ENCODE measurements around the gene CCDC57.

The CCDC57 gene

DNA sequence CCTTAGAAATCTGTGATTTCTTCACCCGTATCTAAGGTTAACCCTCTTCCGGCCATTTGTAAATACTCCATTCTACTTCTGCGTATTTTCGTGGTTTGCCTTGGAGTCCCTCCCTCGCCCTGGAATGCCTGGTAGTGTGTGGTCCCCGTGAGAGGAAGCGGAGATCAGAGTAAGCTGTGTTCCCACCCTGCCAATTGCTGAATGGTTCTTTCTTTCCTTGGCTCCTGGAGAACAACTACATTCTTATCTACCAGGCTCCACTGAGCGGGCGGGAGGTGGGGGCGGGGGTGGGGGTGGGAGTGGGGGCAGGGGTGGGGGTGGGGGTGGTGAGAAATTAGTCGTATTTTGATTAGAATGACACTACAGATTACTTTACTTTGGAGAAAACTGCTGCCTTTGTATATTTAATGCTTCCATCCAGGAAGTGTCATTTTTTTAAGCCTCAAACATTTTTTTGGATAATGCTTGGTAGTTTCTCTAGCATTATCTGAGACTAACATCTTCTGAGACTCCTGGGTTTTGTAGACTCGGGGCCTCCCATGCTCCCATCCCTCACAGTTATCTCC, 93.7 kb downstream of the CCDC57 start:
- no peak overlapping the region for H3K4me3 ChIP-seq (replicated peaks in 1 of 2; ENCODE audit: low read depth in 2 of 2, low read length in 2 of 2)
- TF ChIP-seq, protein P1, sequence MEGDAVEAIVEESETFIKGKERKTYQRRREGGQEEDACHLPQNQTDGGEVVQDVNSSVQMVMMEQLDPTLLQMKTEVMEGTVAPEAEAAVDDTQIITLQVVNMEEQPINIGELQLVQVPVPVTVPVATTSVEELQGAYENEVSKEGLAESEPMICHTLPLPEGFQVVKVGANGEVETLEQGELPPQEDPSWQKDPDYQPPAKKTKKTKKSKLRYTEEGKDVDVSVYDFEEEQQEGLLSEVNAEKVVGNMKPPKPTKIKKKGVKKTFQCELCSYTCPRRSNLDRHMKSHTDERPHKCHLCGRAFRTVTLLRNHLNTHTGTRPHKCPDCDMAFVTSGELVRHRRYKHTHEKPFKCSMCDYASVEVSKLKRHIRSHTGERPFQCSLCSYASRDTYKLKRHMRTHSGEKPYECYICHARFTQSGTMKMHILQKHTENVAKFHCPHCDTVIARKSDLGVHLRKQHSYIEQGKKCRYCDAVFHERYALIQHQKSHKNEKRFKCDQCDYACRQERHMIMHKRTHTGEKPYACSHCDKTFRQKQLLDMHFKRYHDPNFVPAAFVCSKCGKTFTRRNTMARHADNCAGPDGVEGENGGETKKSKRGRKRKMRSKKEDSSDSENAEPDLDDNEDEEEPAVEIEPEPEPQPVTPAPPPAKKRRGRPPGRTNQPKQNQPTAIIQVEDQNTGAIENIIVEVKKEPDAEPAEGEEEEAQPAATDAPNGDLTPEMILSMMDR (IDR thresholded peaks at IDR 0.05; ENCODE audit: low read depth, low read length), result no peak
- peak in 1 of 2 donors; percentile 77 for DNase-seq (ENCODE audit: low read depth in 2 of 2)

DNA sequence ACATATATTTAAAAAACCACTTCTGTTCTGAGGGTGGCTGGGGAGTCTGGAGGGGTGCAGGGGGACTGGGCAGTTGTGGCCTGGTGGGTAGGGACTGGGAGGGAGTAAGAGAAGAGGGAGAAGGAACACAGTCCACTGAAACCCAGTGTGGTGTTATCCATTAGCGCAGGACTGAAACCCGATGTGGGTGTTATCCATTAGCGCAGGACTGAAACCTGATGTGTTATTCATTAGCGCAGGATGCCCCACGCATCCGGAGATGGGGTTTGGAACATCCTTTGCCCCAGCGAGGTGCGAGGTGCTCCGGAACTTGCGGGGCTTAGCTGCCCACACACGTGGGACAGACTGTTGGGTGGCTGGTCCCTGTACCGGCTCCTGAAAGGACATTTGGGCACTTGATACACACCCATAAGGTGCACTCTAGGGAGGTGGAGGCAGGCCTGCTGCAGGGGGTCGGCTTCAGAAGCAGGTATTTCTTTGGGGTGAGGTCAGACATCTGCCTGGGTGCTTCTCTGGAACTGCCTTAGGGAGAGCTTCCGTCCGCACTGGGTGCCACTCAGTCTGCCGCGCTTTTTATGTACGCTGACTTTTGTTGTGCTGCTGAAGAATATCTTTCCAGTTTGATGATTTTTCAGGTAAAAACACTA, 94.4 kb downstream of the CCDC57 start:
- TF ChIP-seq, protein P1 (IDR thresholded peaks at IDR 0.05; ENCODE audit: low read depth, low read length), result no peak
- no peak for DNase-seq (ENCODE audit: low read depth in 2 of 2)
- no peak overlapping the region for H3K4me3 ChIP-seq (replicated peaks in 1 of 2; ENCODE audit: low read depth in 2 of 2, low read length in 2 of 2)

DNA sequence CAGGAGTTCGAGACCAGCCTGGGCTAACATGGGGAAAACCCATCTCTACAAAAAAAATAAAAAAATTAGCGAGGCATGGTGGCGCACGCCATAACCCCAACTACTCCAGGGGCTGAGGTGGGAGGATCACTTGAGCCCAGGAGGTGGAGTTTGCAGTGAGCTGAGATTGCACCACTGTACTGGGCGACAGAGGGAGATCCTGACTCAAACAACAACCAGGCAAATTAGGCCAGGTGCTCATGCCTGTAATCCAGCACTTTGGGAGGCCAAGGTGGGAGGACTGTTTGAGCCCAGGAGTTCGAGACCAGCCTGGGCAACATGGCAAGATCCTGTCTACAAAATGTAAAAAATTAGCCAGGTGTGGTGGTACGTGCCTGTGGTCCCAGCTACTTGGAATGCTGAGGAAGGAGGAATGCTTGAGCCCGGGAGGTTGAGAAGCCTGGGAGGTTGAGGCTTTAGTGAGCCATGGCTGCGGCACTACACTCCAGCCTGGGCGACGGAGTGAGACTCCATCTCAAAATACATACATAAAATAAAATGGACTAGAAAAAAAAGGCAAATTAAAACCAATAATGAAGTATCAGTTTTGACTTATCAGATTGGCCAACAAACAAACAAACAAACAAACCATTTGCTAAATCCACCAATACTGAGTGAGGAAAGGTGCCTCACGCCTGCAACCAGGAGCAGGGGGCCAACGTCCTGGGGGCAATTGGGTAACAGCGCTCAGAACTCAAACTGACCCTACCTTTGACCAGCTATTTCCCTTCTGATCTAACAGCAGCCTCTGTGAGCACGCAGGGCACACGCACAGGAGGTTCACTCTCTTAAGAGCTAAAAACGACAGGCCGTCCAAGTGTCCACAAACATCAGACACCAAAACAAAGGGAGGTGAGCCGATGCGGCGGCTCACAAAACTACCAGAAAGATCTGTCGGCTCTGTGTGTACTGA, 95.2 kb downstream of the CCDC57 start:
- DNase-seq (ENCODE audit: low read depth in 2 of 2), result no peak
- TF ChIP-seq, protein P1 (IDR thresholded peaks at IDR 0.05; ENCODE audit: low read depth, low read length), result no peak
- no peak overlapping the region for H3K4me3 ChIP-seq (replicated peaks in 1 of 2; ENCODE audit: low read depth in 2 of 2, low read length in 2 of 2)

DNA sequence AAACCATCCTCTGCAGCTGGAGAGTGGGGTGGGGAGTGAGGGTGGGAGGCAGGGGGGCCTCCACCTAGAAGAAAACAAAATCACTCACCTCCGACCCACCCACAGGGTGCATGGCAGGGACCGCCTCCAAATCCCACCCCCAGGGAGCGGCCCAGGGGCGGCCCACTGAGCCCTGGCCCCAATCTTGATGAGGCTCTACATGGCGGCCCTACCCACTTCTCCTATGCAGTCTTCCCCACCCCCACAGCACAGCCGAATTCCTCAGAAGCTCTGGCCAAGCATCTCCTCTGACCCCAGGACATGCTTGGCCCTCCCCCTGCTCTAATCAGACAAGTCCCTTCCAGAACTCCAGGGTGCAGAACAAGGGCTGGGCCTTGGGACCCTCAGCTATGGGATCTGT, 96.4 kb downstream of the CCDC57 start:
- TF ChIP-seq, protein P1 (IDR thresholded peaks at IDR 0.05; ENCODE audit: low read depth, low read length), result no peak
- no peak for DNase-seq (ENCODE audit: low read depth in 2 of 2)
- H3K4me3 ChIP-seq (replicated peaks in 1 of 2; ENCODE audit: low read depth in 2 of 2, low read length in 2 of 2), result no peak overlapping the region

DNA sequence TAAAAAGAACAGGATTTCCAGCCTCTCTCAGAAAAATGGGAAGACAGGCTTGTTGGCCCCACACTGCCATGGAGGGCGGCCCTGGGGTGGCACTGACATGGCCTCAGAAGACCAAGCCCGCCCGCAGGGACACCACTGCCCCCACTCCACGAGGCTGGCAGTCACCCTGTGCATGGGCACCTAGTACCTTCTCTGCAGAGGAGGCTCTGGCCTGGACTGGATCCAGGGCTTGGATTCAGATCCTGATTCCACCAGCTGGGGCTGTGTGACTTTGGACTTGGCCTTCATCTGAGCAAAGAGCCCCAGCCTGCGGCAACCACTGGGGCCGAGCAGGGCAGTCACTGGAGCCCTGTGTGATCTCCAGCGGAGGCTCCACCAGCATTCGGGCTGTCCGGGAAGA, 97.8 kb downstream of the CCDC57 start:
- DNase-seq (ENCODE audit: low read depth in 2 of 2), result no peak
- no peak overlapping the region for H3K4me3 ChIP-seq (replicated peaks in 1 of 2; ENCODE audit: low read depth in 2 of 2, low read length in 2 of 2)
- TF ChIP-seq, protein P1 (IDR thresholded peaks at IDR 0.05; ENCODE audit: low read depth, low read length), result no peak

DNA sequence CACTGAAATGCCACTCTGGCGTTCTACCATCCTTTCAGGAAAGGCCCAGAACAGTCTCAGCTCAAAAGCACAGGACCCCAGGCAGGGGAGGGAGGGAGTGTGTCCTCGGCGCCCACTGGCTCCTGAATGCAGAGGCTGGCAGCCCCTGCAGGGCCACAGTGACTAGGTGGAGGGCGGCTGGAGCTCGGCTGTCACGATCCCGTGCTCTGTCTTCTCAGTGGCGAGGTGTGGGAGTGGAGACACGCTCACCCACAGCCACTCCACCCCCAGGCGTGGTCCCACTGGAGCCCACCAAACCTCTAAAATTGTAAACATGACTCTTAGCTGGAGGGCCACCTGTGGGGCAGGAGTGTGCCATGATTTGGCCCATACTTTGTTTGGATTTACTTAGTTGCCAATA, 98.2 kb downstream of the CCDC57 start:
- no peak overlapping the region for H3K4me3 ChIP-seq (replicated peaks in 1 of 2; ENCODE audit: low read depth in 2 of 2, low read length in 2 of 2)
- TF ChIP-seq, protein P1 (IDR thresholded peaks at IDR 0.05; ENCODE audit: low read depth, low read length), result no peak
- DNase-seq (ENCODE audit: low read depth in 2 of 2), result no peak

Data from cardiac fibroblast (primary cell).